Stimulated activated CD8-positive, alpha-beta memory T cell treated with anti-CD3 and anti-CD28 coated beads, Interleukin-7, amount 100 ng/mL, for 24 hours (primary cell): ENCODE results near the gene CELF2.
A peak's percentile ranks its signal among the peaks of the same experiment; 100 is the strongest.
"Not testable (repeated sequence)": the region's sequence is repeated elsewhere in the genome, so short reads cannot be mapped to it uniquely, and the experiment has no call there.

Source experiments
- DNase-seq: peaks from one replicate; pipeline ENCODE4 v3.0.0-alpha.2; 2020; ENCODE audit warnings: low read depth

The CELF2 gene

GRCh38 chr10:11175823-11176243, 158.2 kb downstream of the CELF2 start:
- no peak for DNase-seq

- DNase-seq = no peak
These were observed 159.1 kb downstream of the CELF2 start for GRCh38 chr10:11176746-11177145.

- DNase-seq = no peak
These were observed 159.7 kb downstream of the CELF2 start for GRCh38 chr10:11177381-11177780.

- DNase-seq = no peak
These were observed 160.3 kb downstream of the CELF2 start for GRCh38 chr10:11177926-11178471.

GRCh38 chr10:11178606-11179515, 161.2 kb downstream of the CELF2 start:
- peak; percentile 58 for DNase-seq

GRCh38 chr10:11179516-11180105, 161.9 kb downstream of the CELF2 start:
- no peak for DNase-seq

- no peak for DNase-seq
These were observed 162.6 kb downstream of the CELF2 start for GRCh38 chr10:11180228-11180627.

GRCh38 chr10:11181978-11182377, 164.3 kb downstream of the CELF2 start:
- no peak for DNase-seq

- no peak for DNase-seq
These were observed 165.3 kb downstream of the CELF2 start for GRCh38 chr10:11183015-11183414.

- DNase-seq = no peak
These were observed 166.4 kb downstream of the CELF2 start for GRCh38 chr10:11184093-11184492.

GRCh38 chr10:11185128-11185665, 167.5 kb downstream of the CELF2 start:
- DNase-seq = not testable (repeated sequence)

- no peak for DNase-seq
These were observed 168.7 kb downstream of the CELF2 start for GRCh38 chr10:11186374-11186773.

- DNase-seq = no peak
These were observed 172.1 kb downstream of the CELF2 start for GRCh38 chr10:11189582-11190376.

GRCh38 chr10:11191190-11191589, 173.5 kb downstream of the CELF2 start:
- no peak for DNase-seq

- DNase-seq = no peak
These were observed 174.0 kb downstream of the CELF2 start for GRCh38 chr10:11191678-11192077.

GRCh38 chr10:11192304-11193000, 174.8 kb downstream of the CELF2 start:
- DNase-seq = no peak

GRCh38 chr10:11193001-11193551, 175.4 kb downstream of the CELF2 start:
- no peak for DNase-seq

- no peak for DNase-seq
These were observed 177.4 kb downstream of the CELF2 start for GRCh38 chr10:11194859-11195586.

GRCh38 chr10:11195623-11196022, 178.0 kb downstream of the CELF2 start:
- no peak for DNase-seq

GRCh38 chr10:11197266-11197712, 179.6 kb downstream of the CELF2 start:
- no peak for DNase-seq
